C4-2B (cell line): ENCODE measurements around the gene CALML4.

ENCODE experiments used
- ZFX ChIP-seq: fragments of 450-650 bp; IDR thresholded peaks from 2 replicates; pipeline ENCODE4 v1.6.1; 2017
- TF ChIP-seq, protein P1 (sequence below): fragments of 450-650 bp; conservative IDR thresholded peaks from 2 replicates; pipeline ENCODE4 v1.5.1; 2017; ENCODE audit warnings: mild to moderate bottlenecking

DNA sequence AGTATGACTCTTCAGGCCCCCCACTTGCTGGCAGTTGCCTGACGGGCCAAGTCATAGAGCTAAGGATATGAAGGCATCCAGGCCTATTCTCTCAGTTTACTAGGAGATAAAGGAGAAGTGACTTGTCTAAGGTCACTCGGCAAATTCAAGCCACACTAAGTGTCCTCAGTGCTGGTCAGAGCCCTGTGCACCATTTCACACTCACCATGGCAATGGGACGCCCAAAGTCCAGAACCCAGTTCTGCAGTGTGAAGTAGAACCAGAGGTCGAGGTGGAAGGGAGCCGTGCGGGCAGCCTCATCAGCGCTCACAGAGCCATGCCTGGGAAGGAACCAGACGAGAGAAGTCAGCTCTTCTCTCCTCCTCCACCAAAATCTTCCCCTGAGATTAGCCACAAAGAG, 13.2 kb upstream of the CALML4 start:
- TF ChIP-seq, protein P1, sequence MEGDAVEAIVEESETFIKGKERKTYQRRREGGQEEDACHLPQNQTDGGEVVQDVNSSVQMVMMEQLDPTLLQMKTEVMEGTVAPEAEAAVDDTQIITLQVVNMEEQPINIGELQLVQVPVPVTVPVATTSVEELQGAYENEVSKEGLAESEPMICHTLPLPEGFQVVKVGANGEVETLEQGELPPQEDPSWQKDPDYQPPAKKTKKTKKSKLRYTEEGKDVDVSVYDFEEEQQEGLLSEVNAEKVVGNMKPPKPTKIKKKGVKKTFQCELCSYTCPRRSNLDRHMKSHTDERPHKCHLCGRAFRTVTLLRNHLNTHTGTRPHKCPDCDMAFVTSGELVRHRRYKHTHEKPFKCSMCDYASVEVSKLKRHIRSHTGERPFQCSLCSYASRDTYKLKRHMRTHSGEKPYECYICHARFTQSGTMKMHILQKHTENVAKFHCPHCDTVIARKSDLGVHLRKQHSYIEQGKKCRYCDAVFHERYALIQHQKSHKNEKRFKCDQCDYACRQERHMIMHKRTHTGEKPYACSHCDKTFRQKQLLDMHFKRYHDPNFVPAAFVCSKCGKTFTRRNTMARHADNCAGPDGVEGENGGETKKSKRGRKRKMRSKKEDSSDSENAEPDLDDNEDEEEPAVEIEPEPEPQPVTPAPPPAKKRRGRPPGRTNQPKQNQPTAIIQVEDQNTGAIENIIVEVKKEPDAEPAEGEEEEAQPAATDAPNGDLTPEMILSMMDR = no peak
- TF ChIP-seq ZFX = no peak
